HG03442 (cell line): ENCODE results near the gene TPSAB1.
"Not testable (repeated sequence)": the region's sequence is repeated elsewhere in the genome, so short reads cannot be mapped to it uniquely, and the experiment has no call there.

Experiments used
- ATAC-seq: cut with Tn5 transposase; IDR thresholded peaks from one replicate; pipeline ENCODE4 v1.9.1; 2021; ENCODE audit warnings: mild to moderate bottlenecking, moderate library complexity; ENCODE audit not compliant: unreplicated experiment

The TPSAB1 gene

DNA sequence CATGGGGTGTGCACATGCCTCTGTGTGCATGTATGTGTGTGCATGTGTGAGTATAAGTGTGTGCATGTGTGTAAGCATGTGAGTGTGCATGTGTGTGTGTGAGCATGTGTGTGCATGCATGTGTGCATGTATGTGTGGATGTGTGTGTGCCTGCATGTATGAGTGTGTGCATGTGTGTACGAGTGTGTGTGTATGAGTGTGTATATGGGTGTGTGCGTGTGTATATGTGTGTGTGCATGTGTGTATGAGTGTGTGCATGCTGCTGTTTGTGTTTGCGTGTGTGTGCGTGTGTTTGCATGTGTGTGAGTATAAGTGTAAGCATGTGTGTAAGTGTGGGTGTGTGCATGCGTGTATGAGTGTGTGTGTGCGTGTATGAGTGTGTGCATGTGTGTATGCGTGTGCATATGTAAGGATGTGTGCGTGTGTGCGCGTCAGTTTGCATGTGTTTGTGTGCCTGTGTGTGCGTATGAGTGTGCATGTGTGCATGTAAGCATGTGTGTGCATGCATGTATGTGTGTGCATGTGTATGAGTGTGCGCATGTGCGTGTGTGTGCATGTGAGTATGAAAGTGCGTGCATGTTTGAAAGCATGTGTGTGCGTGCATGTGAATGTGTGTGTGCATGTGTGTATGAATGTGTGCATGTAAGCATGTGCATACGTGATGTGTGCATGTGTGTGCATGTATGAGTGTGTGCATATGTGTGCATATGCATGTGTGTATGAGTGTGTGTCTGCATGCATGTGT is 24.0 kb downstream of the TPSAB1 start:
- no peak for ATAC-seq

DNA sequence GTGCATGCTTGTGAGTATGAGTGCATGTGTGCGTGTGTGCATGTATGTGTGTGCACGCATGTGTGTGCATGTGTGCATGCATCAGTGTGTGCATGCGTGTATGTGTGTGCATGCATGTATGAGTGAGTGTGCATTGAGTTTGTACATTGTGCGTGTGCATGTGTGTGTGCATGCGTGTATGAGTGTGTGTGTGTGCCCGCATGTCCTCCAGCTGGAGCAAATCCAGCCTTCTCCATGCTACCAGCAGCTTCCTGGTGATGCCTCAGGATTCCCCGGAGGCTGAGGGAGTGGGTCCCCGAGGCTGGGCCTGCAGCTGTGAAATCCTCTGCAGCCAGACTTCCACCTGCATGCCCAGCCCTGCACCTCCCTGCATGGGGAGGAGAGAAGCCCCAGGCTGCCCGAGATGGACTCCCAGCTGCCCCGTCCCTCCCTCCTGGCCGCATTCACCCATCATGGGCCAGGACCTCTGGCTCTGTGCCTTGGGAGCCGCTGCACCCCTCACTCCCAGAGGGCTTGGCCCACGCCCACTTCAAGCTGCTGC is 24.7 kb downstream of the TPSAB1 start:
- no peak for ATAC-seq

DNA sequence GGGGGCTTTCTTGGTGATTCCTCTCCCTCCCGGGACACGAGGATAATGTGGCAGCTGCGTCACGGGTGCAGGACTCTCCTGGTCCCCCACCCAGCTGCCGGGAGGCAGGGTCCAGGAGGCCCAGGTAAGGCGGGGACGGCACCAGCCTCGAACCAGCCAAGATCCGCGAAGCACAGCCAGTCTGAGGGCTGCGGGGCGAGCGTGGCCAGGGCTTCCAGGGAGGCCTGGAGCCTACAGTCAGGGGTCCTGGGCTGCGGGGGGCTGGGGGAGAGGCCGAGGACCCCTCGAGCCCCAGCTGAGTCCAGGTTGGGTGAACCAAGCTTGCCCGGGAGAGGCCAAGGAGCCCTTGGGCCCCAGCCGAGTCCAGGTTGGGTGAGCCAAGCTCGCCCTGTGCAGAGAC is 25.3 kb downstream of the TPSAB1 start:
- no peak for ATAC-seq

DNA sequence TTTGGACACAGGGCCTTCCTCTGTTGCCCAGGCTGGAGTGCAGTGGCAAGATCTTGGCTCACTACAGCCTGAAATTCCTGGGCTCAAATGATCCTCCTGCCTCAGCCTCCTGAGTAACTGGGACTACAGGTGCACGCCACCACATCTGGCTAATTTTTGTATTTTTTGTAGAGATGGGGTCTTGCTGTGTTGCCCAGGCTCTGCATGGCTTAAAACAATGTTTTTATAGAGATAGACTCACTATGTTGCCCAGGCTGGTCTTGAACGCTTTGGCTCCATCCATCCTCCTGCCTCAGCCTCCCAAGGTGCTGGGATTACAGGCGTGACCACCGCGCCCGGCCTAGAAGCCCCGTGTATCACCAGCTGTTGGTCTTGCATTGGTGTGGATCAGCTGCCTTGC is 28.9 kb downstream of the TPSAB1 start:
- not testable (repeated sequence) for ATAC-seq

DNA sequence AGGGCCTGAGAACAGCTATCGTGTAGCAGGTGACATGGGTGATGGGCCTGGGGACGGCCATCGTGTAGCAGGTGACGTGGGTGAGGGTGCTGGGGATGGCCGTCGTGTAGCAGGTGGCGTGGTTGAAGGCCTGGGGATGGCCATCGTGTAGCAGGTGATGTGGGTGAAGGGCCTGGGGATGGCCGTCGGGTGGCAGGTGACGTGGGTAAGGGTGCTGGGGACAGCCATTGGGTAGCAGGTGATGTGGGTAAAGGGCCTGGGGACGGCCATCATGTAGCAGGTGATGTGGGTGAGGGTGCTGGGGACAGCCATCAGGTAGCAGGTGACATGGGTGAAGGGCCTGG is 30.8 kb downstream of the TPSAB1 start:
- ATAC-seq: no peak

DNA sequence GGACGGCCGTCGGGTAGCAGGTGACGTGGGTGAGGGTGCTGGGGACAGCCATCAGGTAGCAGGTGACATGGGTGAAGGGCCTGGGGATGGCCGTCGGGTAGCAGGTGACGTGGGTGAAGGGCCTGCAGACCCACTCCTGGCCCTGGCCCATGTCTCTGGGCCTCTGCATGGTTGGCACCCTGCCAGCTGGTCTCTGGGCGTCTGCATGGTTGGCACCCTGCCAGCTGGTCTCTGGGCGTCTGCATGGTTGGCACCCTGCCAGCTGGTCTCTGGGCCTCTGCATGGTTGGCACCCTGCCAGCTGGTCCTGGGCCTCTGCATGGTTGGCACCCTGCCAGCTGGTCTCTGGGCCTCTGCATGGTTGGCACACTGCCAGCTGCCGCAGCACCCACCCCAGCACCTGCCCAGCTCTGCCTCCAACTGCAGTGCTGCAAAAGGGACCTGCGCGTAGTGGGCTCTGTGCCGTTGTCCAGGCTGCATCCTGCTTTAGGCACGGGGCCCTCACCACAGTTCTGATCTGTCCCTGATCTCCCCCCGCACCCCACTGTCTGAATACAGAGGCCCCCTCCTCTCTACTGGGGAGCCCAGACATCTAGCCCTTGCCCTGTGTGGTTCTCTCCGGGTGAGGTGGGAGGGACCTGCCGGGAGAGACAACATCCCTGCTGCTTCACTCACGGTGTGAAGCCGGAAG is 31.4 kb downstream of the TPSAB1 start:
- ATAC-seq: not testable (repeated sequence)

DNA sequence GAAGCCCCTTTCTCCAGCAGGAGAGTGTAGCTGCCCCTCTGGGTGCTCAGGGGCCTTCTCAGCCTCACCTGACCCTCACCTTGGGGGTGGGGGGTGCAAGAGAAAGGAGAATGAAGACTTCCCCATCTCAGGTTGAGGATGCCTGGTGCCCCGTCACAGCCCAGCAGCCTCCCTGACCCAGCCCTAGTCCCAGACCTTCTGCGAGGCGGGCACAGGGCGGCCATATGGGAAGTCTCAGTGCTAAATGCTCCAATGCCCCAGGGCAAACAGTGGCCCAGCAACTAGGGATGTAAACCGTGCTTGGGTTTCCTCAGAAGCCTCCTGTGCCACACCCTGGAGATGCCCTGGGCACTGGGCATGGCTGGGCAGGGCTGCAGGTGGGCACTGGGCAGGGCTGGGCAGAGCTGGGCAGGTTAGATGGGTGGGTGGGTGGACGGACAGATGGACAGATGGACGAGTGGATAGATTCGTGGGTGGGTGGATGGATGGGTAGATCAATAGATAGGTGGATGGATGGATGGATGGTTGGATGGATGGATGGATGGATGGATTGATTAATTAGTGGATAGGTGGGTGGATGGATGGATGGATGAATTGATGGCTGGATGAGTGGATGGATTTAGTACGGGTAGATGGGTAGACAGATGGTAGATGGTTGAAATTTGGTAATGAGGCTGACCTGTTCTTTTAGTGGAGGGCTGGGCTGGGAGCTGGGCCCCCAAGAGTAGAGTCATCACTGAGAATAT is 32.1 kb downstream of the TPSAB1 start:
- no peak for ATAC-seq

DNA sequence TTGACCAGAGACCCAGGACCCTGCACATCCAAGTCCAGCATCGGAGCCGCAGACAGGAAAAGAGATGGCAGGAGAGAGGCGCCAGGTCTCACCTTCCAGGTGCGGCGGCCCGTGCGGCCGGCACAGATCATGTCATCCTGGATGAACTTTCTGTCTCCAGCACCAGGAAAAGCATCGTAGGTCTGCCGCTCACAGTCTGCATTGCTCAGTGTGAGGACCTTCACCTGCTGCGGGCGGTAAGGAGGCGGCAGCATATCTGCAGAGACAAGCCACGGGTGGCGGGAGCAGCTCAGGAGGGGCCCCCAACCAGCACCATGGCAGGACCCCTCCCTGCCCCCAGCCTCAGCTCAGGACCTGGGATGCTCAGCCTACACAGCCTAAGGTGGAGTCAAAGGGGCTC is 33.3 kb downstream of the TPSAB1 start:
- no peak for ATAC-seq

DNA sequence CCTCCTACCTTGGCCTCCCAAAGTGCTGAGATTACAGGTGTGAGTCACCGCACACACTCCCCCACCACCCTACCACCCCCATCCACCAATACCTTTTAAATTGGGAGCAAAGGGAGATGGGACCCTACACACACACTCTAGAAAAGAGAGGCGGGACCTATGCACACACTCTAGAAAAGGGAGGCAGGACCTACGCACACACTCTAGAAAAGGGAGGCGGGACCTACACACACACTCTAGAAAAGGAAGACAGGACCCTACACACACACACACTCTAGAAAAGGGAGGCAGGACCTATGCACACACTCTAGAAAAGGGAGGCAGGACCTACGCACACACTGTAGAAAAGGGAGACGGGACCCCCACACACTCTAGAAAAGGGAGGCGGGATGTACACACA is 34.3 kb downstream of the TPSAB1 start:
- ATAC-seq: no peak

DNA sequence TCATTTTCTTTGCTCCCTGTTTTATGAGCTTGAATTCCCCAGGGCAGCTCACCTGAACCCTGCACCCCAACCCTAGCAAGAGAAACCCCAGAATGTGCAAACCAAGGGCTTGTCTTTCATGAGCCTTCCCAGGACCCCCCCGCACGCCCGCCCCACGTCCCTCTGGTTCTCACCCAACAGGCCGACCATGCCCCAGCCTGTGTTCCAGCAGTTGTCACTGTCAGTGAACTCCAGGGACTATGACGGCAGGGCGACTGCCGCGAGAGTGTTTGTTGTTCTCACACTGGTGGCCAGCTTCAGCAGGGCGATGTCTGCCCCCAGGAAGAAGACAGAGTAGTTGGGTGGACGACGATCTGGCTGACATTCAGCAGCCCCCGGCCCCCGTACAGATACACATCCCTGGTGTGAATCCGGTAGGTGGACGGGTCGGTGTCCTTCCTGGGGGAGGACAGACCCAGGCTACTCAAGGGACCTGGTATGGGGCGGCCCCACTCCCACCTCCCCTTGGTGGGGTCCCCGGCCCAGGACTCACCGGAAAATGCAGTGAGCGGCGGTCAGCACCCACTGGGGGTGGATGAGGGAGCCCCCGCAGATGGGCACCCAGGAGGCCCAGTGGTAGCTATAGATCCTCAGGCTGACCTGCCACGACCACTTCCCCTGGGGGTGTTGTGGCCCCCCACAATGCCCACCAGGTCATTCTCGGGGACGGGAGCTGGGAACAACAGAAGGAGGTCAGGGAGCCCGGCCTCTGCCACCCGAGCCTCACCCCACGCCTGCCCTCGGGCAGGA is 35.5 kb downstream of the TPSAB1 start:
- no peak for ATAC-seq

DNA sequence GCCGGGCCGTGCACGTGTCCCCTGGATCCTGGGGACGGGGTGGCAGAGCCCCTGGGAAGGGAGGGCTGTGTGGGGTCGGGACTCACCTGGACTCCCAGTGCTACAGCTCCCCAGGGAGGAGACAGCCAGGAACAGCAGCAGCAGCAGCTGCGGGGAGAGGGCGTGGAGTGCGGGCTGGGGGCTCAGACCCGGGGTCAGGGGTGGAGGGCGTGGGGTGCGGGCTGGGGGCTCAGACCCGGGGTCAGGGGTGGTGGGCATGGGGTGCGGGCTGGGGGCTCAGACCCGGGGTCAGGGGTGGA is 36.0 kb downstream of the TPSAB1 start:
- no peak for ATAC-seq

DNA sequence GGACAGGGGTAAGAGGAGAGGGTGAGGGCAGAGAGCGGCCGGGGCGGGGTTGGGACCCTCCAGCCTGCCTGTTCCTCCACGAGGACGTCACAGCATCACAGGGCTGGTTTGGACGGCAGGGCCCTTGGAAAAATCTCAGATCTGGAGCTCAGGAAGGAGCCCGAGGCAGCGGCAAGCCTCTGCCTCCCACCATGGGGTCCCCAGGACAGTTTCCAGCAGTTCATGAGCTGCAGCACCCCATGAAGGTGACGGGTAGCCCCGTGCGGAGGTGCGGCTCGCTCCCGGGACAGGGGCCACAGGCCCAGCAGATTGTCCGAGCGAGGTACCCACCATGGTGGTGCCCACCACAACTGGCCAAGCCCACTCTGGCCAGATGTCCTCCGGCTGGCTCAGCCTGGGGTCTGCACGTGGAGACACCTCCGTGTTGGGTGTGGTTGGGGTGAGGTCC is 36.7 kb downstream of the TPSAB1 start:
- no peak for ATAC-seq

DNA sequence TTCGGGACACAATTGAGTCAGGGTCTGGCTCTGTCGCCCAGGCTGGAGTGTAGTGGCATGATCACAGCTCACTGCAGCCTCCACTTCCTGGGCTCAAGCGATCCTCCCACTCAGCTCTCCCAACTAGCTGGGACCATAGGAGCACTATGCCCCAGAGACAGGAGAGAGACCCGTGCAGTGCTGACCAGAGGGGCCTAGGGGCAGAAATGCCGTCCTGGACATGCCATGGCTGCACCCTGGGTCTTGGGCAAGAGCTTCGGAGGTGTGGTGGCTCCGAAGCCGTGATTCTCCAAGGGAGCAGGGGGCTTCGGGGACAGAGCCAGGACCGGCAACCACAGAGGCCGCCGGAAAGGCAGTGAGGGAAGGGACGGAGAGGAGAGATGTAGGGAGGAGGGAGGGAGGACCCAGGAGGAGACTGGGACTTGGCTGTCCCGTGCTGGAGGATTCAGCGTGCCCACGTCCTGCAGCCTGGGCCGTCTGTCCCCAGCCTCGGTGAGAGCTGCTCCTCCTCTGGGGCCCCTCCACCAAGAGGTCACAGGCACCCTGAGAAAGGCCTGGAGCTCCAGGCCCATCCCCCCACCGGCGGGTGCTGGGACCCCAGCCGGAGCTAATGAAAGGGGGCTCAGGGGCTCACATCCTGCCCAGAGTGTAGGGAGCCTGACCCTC is 37.2 kb downstream of the TPSAB1 start:
- ATAC-seq: no peak

DNA sequence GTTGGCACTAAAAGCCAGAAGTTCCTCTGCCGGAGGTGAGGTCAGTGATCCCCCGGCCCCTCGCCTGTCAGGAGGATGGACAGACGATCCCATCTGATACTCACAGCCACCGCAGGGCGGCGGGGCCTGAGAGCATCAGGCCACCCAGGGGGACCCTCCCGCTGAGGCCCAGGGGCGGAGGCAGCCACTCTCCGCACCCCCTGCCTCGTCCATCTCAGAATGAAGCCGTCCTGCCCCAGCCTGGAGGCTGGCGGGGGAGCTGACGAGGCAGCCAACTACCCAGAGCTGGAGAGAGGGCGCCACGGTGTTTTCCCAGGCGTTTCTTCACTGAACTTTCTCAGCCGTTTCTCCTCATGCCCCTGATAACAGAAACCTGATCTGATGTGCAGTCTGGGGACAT is 38.0 kb downstream of the TPSAB1 start:
- no peak for ATAC-seq

DNA sequence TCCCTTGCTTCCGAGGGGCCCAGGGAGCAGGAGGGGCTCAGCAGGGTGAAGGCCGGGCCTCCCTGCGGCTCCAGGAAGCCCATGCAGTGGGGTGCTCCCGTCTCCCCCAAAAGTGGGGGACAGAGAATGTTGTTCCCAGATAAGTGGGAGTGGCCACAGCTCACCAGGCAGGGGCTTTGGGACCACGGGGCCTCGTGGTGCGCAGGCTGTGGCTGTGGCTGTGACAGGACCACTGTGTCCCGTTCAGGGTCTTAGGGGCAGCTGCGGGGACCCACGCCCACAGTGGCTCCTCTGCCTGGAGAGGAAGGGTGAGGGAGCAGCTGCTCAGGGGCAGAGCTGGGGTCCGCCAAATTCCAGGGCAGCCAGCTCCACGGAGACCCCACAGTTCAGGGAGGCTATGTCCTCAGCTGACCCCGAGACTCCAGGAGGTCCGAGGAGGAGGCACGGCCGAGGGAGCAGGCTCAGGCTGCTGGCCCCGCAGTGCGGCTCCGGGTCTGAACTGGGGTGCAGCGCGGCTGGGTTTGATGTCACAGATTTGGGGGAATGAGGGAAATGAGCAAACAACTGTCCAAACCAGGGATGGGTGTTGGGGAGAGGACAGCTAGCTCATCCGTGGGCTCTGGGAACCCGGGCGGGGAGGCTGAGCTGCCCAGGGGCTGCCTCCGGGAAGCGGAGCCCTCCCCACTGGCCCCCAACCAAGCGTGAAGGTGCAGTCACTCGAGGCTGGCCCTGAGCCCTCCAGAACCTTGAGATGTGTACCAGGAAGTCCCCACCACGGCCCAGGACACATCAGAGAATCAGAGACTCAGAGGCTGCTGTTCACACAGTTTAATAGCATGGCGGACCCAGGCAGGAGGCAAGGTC is 38.8 kb downstream of the TPSAB1 start:
- ATAC-seq: no peak

DNA sequence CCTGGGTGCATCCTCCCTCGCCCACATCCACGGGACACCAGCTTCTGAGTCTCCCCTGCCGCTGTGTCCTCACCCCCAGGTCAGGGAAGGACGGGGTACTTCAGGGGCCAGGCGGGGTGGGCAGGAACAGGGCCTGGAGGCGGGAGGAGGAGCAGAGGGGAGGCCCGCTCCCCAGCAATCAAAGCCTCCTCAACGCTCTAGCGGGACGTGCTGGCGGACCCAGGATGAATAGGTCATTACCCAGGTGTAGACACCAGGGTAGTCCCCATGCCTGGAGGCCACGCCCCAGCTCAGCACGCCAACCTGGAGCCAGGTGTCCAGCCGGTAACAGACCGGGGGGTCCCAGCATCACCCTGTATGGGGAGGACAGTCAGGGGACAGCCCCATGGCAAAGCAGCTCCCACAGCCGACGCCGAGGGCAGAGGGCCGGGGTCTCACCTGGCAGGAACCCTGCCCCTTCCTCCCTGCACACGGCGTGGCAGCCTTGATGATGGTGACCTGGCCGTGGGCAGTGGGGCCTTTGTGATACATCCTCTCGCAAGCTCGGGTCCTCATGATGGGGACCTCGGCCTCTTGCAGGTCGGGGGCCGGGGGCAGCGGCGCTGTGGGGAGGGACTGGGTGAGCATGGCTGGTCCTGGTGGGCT is 39.6 kb downstream of the TPSAB1 start:
- no peak for ATAC-seq

DNA sequence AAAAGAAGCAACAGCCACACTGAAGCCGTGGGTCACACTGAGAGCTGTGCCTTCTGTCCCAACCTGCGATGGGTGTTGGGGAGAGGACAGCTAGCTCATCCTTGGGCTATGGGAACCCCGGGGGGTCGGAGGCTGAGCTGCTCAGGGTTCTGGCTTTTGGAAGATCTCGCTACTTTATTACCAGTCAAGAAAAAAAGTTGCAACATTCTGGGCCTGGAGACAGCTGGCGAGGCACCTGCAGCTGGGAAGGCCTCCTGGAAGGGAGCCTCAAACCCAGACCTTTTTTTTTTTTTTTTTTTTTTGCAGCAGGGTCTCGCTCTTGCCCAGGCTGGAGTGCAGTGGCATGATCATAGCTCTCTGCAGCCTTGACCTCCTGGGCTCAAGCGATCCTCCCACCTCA is 40.3 kb downstream of the TPSAB1 start:
- ATAC-seq: no peak

DNA sequence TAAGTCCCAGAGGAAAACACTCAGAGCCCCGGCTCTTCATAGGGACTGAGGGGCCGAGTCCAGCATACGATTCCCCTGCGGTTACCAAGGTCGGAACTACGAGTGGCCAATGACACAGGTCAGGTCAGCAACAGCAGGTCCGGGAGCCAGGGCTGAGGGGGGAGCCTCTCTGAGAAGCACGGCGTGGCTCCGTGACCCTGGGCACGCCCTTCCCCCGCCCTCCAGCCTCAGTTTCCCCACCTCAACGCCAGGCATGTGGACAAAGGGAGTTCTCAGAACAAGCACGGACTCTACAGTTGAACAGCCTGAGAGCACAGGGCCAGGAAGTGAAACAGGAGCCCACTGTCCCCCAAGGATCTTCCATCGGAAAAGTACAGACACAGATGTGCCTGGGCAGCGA is 41.0 kb downstream of the TPSAB1 start:
- no peak for ATAC-seq

DNA sequence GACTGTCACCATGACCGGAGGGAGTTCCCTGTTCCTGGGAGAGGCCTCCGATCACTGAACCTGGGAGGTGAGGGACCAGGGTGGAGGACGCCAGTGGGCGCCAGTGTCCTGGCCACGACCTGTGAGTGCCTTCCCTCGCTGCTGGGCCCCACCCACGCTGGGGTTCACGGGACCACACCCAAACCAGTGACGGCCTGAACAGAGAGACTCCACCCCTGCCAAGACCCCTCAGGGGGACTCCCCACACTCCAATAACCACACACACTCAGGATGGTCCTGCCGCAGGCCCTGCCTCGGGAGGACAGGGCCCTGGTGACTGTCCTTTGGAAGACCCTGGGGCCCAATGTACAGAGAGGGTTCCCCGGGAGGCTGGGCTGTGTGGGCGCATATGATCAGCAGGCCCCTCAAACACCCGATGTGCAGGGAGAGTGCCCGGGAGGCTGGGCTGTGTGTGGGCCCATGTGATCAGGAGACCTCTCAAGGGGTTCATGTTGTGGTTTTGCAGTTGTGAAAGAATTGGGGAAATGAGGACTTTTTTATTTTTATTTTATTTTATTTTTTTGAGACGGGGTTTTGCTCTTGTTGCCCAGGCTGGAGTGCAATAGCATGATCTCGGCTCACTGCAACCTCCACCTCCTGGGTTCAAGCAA is 41.9 kb downstream of the TPSAB1 start:
- ATAC-seq: no peak
